ENCODE results near the gene DAND5. TPM values are rescaled to one million over a fixed set of nuclear protein-coding genes. Genes with fewer than 3 reads are reported as not detected.

DAND5 gene
- polyA plus RNA-seq, 1 donor (not counting 4 experiments of a cell fraction or from before 2014, with no cell fraction given) = not detected

- H3K27ac ChIP-seq (ENCODE audit: control insufficient read depth, insufficient read depth, low read length) = peak overlapping the region; percentile 95
- FAIRE-seq = no peak
- no peaks in the 10 kb centered on the region for H3K27me3 ChIP-seq (ENCODE audit: control insufficient read depth, extremely low read depth, insufficient read depth, low read length)
- H3K36me3 ChIP-seq (ENCODE audit: control insufficient read depth in 2 of 2, extremely low read depth in 1 of 2, insufficient read depth in 2 of 2, low read length in 2 of 2) = no peaks in the 10 kb centered on the region
- peak overlapping the region; percentile 78 for H3K9ac ChIP-seq (ENCODE audit: control insufficient read depth, extremely low read depth, insufficient read depth, low read length)
- no peaks in the 10 kb centered on the region for H4K20me1 ChIP-seq (ENCODE audit: control insufficient read depth, extremely low read depth, insufficient read depth, low read length)
- no peaks in the 10 kb centered on the region for H3K9me3 ChIP-seq (ENCODE audit: control insufficient read depth, low read depth, low read length)
- dilution Hi-C loops (cut with MboI; ENCODE audit: extremely low pct_ligation_motif_present, low sequenced_read_pairs) = no loop called here
- peaks cover 86% of the 10 kb centered on the region for H3K4me1 ChIP-seq (ENCODE audit: control insufficient read depth, extremely low read depth, insufficient read depth, low read length)
- peak overlapping the region; percentile 50 for H2AFZ ChIP-seq (ENCODE audit: control insufficient read depth, low read length)
- peak overlapping the region in 2 of 3 experiments; percentile 72 to 74 for H3K4me3 ChIP-seq (ENCODE audit: control insufficient read depth in 2 of 3, extremely low read depth in 1 of 3, insufficient read depth in 2 of 3, low read depth in 1 of 3, low read length in 3 of 3)
- no peak for DNase-seq (ENCODE audit: low read depth, low spot score)
- TF ChIP-seq EZH2 (IDR thresholded peaks at IDR 0.05; ENCODE audit: low read length) = no peak
- TF ChIP-seq, protein P1, sequence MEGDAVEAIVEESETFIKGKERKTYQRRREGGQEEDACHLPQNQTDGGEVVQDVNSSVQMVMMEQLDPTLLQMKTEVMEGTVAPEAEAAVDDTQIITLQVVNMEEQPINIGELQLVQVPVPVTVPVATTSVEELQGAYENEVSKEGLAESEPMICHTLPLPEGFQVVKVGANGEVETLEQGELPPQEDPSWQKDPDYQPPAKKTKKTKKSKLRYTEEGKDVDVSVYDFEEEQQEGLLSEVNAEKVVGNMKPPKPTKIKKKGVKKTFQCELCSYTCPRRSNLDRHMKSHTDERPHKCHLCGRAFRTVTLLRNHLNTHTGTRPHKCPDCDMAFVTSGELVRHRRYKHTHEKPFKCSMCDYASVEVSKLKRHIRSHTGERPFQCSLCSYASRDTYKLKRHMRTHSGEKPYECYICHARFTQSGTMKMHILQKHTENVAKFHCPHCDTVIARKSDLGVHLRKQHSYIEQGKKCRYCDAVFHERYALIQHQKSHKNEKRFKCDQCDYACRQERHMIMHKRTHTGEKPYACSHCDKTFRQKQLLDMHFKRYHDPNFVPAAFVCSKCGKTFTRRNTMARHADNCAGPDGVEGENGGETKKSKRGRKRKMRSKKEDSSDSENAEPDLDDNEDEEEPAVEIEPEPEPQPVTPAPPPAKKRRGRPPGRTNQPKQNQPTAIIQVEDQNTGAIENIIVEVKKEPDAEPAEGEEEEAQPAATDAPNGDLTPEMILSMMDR (optimal IDR thresholded peaks at IDR 0.05 in 1 of 3, IDR thresholded peaks at IDR 0.05 in 1 of 3, conservative IDR thresholded peaks at IDR 0.05 in 1 of 3; ENCODE audit: extremely low read depth in 1 of 3, insufficient read depth in 2 of 3, low read length in 3 of 3) = no peak
- H3K9me1 ChIP-seq (ENCODE audit: control insufficient read depth, extremely low read depth, insufficient read depth, low read length) = no peaks in the 10 kb centered on the region
- peak overlapping the region; percentile 86 for H3K4me2 ChIP-seq (ENCODE audit: control insufficient read depth, extremely low read depth, insufficient read depth, low read depth, low read length)
- H3K79me2 ChIP-seq (ENCODE audit: control insufficient read depth, insufficient read depth, low read length) = peaks cover 80% of the 10 kb centered on the region
Observed at GRCh38 chr19:13018035-13018914, 48.9 kb downstream of the DAND5 start.

- Histone ChIP-seq H3K9ac (ENCODE audit: control insufficient read depth, extremely low read depth, insufficient read depth, low read length) (peak overlapping the region; percentile 78), H3K4me2 (ENCODE audit: control insufficient read depth, extremely low read depth, insufficient read depth, low read depth, low read length) (peak overlapping the region; percentile 86), H3K9me3 (ENCODE audit: control insufficient read depth, low read depth, low read length) (no peaks in the 10 kb centered on the region), H3K36me3 (ENCODE audit: control insufficient read depth in 2 of 2, extremely low read depth in 1 of 2, insufficient read depth in 2 of 2, low read length in 2 of 2) (no peaks in the 10 kb centered on the region), H3K9me1 (ENCODE audit: control insufficient read depth, extremely low read depth, insufficient read depth, low read length) (no peaks in the 10 kb centered on the region), H3K4me3 (ENCODE audit: control insufficient read depth in 2 of 3, extremely low read depth in 1 of 3, insufficient read depth in 2 of 3, low read depth in 1 of 3, low read length in 3 of 3) (peak overlapping the region in 1 of 3 experiments; percentile 25), H3K4me1 (ENCODE audit: control insufficient read depth, extremely low read depth, insufficient read depth, low read length) (peaks cover 84% of the 10 kb centered on the region), H3K27me3 (ENCODE audit: control insufficient read depth, extremely low read depth, insufficient read depth, low read length) (no peaks in the 10 kb centered on the region), H3K27ac (ENCODE audit: control insufficient read depth, insufficient read depth, low read length) (peak overlapping the region; percentile 95), H4K20me1 (ENCODE audit: control insufficient read depth, extremely low read depth, insufficient read depth, low read length) (no peaks in the 10 kb centered on the region), H3K79me2 (ENCODE audit: control insufficient read depth, insufficient read depth, low read length) (peaks cover 79% of the 10 kb centered on the region), H2AFZ (ENCODE audit: control insufficient read depth, low read length) (no peak overlapping the region)
- FAIRE-seq = no peak
- TF ChIP-seq, protein P1 (optimal IDR thresholded peaks at IDR 0.05 in 1 of 3, IDR thresholded peaks at IDR 0.05 in 1 of 3, conservative IDR thresholded peaks at IDR 0.05 in 1 of 3; ENCODE audit: extremely low read depth in 1 of 3, insufficient read depth in 2 of 3, low read length in 3 of 3) = no peak
- TF ChIP-seq EZH2 (IDR thresholded peaks at IDR 0.05; ENCODE audit: low read length) = no peak
- DNase-seq (ENCODE audit: low read depth, low spot score) = no peak
- dilution Hi-C loops (cut with MboI; ENCODE audit: extremely low pct_ligation_motif_present, low sequenced_read_pairs) = no loop called here
Observed at GRCh38 chr19:13019332-13019731, 50.0 kb downstream of the DAND5 start.
